Parietal lobe (tissue), 2 donors: Measurements from ENCODE around the gene RPS4Y1. TPM values are rescaled to one million over a fixed set of nuclear protein-coding genes. Genes with fewer than 3 reads are reported as not detected.

Experiments used
- small RNA-seq: library from RNA; depleted of rRNA; stranded (forward); fragments of <200 nt; gene quantifications from one replicate; pipeline ENCODE3, GENCODE V24; 2014; ENCODE audit warnings: low replicate concordance
- total RNA-seq: library from RNA; depleted of rRNA; stranded (reverse); fragments of >200 nt; gene quantifications from one replicate; pipeline ENCODE4 v1.2.3, GENCODE V29; 2014

Gene RPS4Y1
- total RNA-seq: 172 TPM

DNA sequence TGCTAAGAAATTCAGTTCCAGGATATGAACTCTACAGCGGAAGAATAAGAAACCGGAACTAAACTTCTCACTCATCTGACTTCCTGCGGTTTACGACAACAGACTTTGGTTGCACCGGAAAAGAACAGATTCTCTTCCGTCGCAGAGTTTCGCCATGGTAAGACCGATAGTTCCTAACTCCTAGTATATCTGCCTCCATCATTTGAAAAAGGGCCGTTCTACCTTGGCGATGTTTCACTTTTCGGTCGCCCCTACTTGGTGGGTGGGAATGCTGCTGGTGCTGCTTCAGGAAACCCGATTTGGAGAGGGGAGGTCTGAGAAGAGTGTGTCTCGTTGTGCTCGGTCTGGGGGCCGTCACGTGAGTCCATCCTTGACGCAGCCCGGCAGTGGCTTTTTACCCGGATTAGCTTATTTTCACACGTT lies at the start of gene RPS4Y1:
RPS4Y1 (plus strand) TSS at position 132 of the 423 bp plus-strand sequence; CDS start at position 155, 23 bp downstream.

Small RNA genes within 50 kb of the gene (small RNA-seq; reads per million reads assigned to genes)
- not detected for gene TOMM22P2

Other genes starting within 250 kb of the RPS4Y1 start
- 0.63 TPM for gene SRY, start 53.9 kb upstream of the RPS4Y1 start, total RNA-seq
- gene ZFY, start 93.8 kb downstream of the RPS4Y1 start, total RNA-seq: 31.3 TPM